K562 (cell line): ENCODE results near the gene FAM53B. TPM values are rescaled to one million over a fixed set of nuclear protein-coding genes. Genes with fewer than 3 reads are reported as not detected.

Source experiments
- ATAC-seq: fragments of 200-7000 bp; cut with Tn5 transposase; 3 replicates; pipeline ENCODE4 v1.9.1; 2020; ENCODE audit warnings: moderate library complexity
- BruUV-seq: library from RNA; stranded (reverse); fragments of 400-500 nt; replicated peaks from 2 replicates; lab custom pipeline; 2021; lab: Mats Ljungman, UMichigan
- CTCF ChIA-PET: fragments of 300-600 bp; formaldehyde crosslinking; extraction: SDS; loops from one replicate; lab custom pipeline; 2021; ENCODE audit warnings: low intra/inter-chr PET ratio; lab: Yijun Ruan, JAX
- POLR2A ChIA-PET: fragments of 300-600, 350-650 bp; sonication (Branson Sonifier 250); formaldehyde crosslinking; extraction: SDS; loops from one replicate; lab custom pipeline; 2021; ENCODE audit warnings: antibody characterized with exemption, inconsistent platforms; lab: Yijun Ruan, JAX
- DNase-seq, 4 experiments: peaks; one replicate each; pipeline versions ENCODE4 v3.0.0 to v3.0.0-alpha.2; 2011 to 2018; ENCODE audit warnings: low spot score in 3 of 4, mixed read lengths in 3 of 4; ENCODE audit errors: extremely low read depth in 1 of 4
- FAIRE-seq: peaks from 2 replicates; lab custom pipeline; 2011; peaks lifted over from hg19 to GRCh38; lab: Jason Lieb, UNC
- H2AFZ ChIP-seq: 2 replicates; pipeline ENCODE4 v1.6.0; 2011; ENCODE audit warnings: low read depth, low read length, control low read depth, inconsistent platforms
- H3K27ac ChIP-seq: fragments of 200-600 bp; 3 replicates; pipeline ENCODE4 v1.8.0; 2011; ENCODE audit warnings: low read depth, mild to moderate bottlenecking, control low read depth, inconsistent platforms, low read length, moderate library complexity, mixed read lengths; ENCODE audit errors: extremely low read depth
- H3K27me3 ChIP-seq, 2 experiments: fragments of 300-600 bp in 1 of 2; 2 replicates in 1 of 2; 3 replicates in 1 of 2; pipeline versions ENCODE4 v1.6.0 to v1.8.0; 2011; ENCODE audit warnings: inconsistent platforms in 2 of 2, low read length in 2 of 2, mild to moderate bottlenecking in 1 of 2, mixed read lengths in 1 of 2, moderate library complexity in 1 of 2; ENCODE audit not compliant: control insufficient read depth in 2 of 2, insufficient read depth in 2 of 2
- H3K36me3 ChIP-seq: fragments of 300-600 bp; 3 replicates; pipeline ENCODE4 v1.8.0; 2011; ENCODE audit warnings: mild to moderate bottlenecking, low read length, inconsistent platforms; ENCODE audit not compliant: control insufficient read depth, insufficient read depth
- H3K4me1 ChIP-seq, 2 experiments: fragments of 200-600 bp in 1 of 2; replicated peaks in 1 of 2; 2 replicates in 1 of 2; 3 replicates in 1 of 2; pipeline versions ENCODE4 v1.5.1 to v1.8.0; 2011; ENCODE audit warnings: inconsistent platforms in 2 of 2, low read length in 2 of 2, mild to moderate bottlenecking in 1 of 2, mixed read lengths in 1 of 2, moderate library complexity in 1 of 2; ENCODE audit not compliant: control insufficient read depth in 2 of 2, insufficient read depth in 2 of 2
- H3K4me2 ChIP-seq: 2 replicates; pipeline ENCODE4 v1.6.1; 2011; ENCODE audit warnings: low read length, control low read depth, inconsistent platforms, mixed read lengths; ENCODE audit not compliant: insufficient read depth
- H3K4me3 ChIP-seq: fragments of 200-600 bp; sonication (generic), shearing (Covaris generic); 2 replicates; pipeline ENCODE4 v1.5.1; 2016; ENCODE audit warnings: control low read depth, inconsistent platforms
- H3K79me2 ChIP-seq: fragments of 200-600 bp; 3 replicates; pipeline ENCODE4 v1.8.0; 2011; ENCODE audit warnings: low read length, inconsistent platforms; ENCODE audit not compliant: control insufficient read depth, insufficient read depth
- H3K9ac ChIP-seq, 2 experiments: 2 replicates each; pipeline versions ENCODE4 v1.6.0 to v1.6.1; 2011; ENCODE audit warnings: low read depth in 2 of 2, low read length in 2 of 2, control low read depth in 1 of 2, inconsistent platforms in 1 of 2, mild to moderate bottlenecking in 1 of 2, mixed read lengths in 1 of 2; ENCODE audit not compliant: insufficient read depth in 1 of 2
- H3K9me1 ChIP-seq: one replicate; pipeline ENCODE4 v1.6.0; 2011; ENCODE audit warnings: inconsistent platforms, mild to moderate bottlenecking, low read length, moderate library complexity; ENCODE audit not compliant: control insufficient read depth, insufficient read depth
- H3K9me3 ChIP-seq: replicated peaks from 2 replicates; pipeline ENCODE4 v1.5.1; 2011; ENCODE audit warnings: low read depth, low read length, inconsistent platforms; ENCODE audit not compliant: control insufficient read depth, insufficient read depth
- H4K20me1 ChIP-seq: replicated peaks from 2 replicates; pipeline ENCODE4 v1.6.1; 2011; ENCODE audit warnings: low read length, inconsistent platforms, mixed read lengths; ENCODE audit not compliant: control insufficient read depth, insufficient read depth
- ADNP ChIP-seq: fragments of 200-800 bp; sonication (Bioruptor generic); IDR thresholded peaks from 2 replicates; pipeline ENCODE4 v1.6.1; 2016; ENCODE audit warnings: missing genetic modification characterization, missing compliant biosample characterization
- BRF1 ChIP-seq: IDR thresholded peaks from 3 replicates; pipeline ENCODE4 v1.6.1; 2011; ENCODE audit warnings: borderline replicate concordance, mild to moderate bottlenecking; ENCODE audit not compliant: insufficient read length; ENCODE audit errors: extremely low read depth
- CTCFL ChIP-seq: IDR thresholded peaks from 2 replicates; pipeline ENCODE4 v1.6.1; 2011; ENCODE audit warnings: borderline replicate concordance, low read depth, mild to moderate bottlenecking, moderate library complexity, low read length; ENCODE audit not compliant: insufficient read depth, poor library complexity, severe bottlenecking
- FOXP1 ChIP-seq: sonication (generic); formaldehyde crosslinking; IDR thresholded peaks from 2 replicates; pipeline ENCODE4 v1.8.0; 2022; ENCODE audit warnings: mild to moderate bottlenecking, missing genetic modification reagents
- HDAC6 ChIP-seq: IDR thresholded peaks from 2 replicates; pipeline ENCODE4 v1.6.1; 2012; ENCODE audit warnings: low read depth, mild to moderate bottlenecking, control low read depth, inconsistent platforms, low read length, moderate library complexity
- IFI16 ChIP-seq: fragments of 250-450 bp; sonication (Bioruptor Pico); IDR thresholded peaks from 2 replicates; pipeline ENCODE4 v2.1.2; 2022; ENCODE audit warnings: mild to moderate bottlenecking, inconsistent platforms
- POLR2A ChIP-seq: fragments of 450-650 bp; conservative IDR thresholded peaks from 2 replicates; pipeline ENCODE4 v1.6.1; 2016
- PRPF4 ChIP-seq: fragments of 200-400 bp; formaldehyde crosslinking; IDR thresholded peaks from one replicate; pipeline ENCODE4 v1.6.1; 2017; ENCODE audit warnings: low read length, low read depth, mild to moderate bottlenecking; ENCODE audit not compliant: insufficient read depth, poor library complexity, severe bottlenecking
- UBTF ChIP-seq, 2 experiments: IDR thresholded peaks; 2 replicates each; pipeline ENCODE4 v1.6.1; 2012; ENCODE audit warnings: improper control_type of control experiment in 2 of 2, low read depth in 2 of 2, low read length in 2 of 2, borderline replicate concordance in 1 of 2
- VEZF1 ChIP-seq: fragments of 200-800 bp; sonication (Bioruptor generic); IDR thresholded peaks from 2 replicates; pipeline ENCODE4 v1.6.1; 2017; ENCODE audit warnings: missing genetic modification characterization, missing compliant biosample characterization
- ZNF12 ChIP-seq: sonication (generic); formaldehyde crosslinking; IDR thresholded peaks from 2 replicates; pipeline ENCODE4 v1.4.0; 2020; ENCODE audit warnings: mild to moderate bottlenecking, missing genetic modification reagents
- ZNF444 ChIP-seq: fragments of 250-450 bp; sonication (Bioruptor Pico); IDR thresholded peaks from 2 replicates; pipeline ENCODE4 v1.4.0; 2020; ENCODE audit warnings: mild to moderate bottlenecking, moderate library complexity
- whole genome bisulfite sequencing: fragments of 100-300 bp; shearing (Covaris generic); methylation state at CpG from one replicate; pipeline ENCODE4 v1.1.6; 2016; ENCODE audit warnings: low coverage, mixed read lengths; ENCODE audit not compliant: insufficient coverage; ENCODE audit errors: missing lambda C conversion rate; 5-methylcytosine and 5-hydroxymethylcytosine counted together
- in situ Hi-C: fragments of 300-500 bp; cut with MboI; formaldehyde crosslinking; loops from 4 replicates; pipeline ENCODE4 v1.15.0; 2018; ENCODE audit warnings: inconsistent platforms, mixed read lengths
- intact Hi-C: fragments of 100-400 bp; cut with micrococcal nuclease; formaldehyde crosslinking; loops from 2 replicates; pipeline ENCODE4 v1.14.2; 2022
- polyA plus RNA-seq, 8 experiments: library from polyadenylated mRNA; depleted of rRNA in 4 of 8; stranded (reverse) in 5 of 8; unstranded in 3 of 8; fragments of >200 nt; fragmentation: Nextera tagmentation in 2 of 8; fragmentation: Illumina TruSeq in 1 of 8; extraction: Ambion mirVana in 2 of 8; extraction: Trizol in 1 of 8; gene quantifications; 2 replicates each; pipeline versions ENCODE4 v1.2.1 to v1.2.3, GENCODE V29; 2011 to 2014; ENCODE audit warnings: inconsistent platforms in 1 of 8, missing spikeins in 1 of 8
- total RNA-seq, 7 experiments: library from RNA; depleted of rRNA in 6 of 7; stranded (reverse); fragments of >200 nt in 6 of 7; fragmentation: Illumina TruSeq in 2 of 7; extraction: Trizol in 2 of 7; gene quantifications; 2 replicates each; pipeline versions ENCODE4 v1.2.1 to v1.2.3, GENCODE V29; 2011 to 2021; ENCODE audit warnings: low replicate concordance in 1 of 7

Gene FAM53B
- total and polyA plus RNA-seq, 9 of the 15 experiments (the other 6 are each of a cell fraction or from before 2014, with no cell fraction given): 0.03 to 16.5 (median 5.0) TPM

- no peak for FAIRE-seq
- in situ Hi-C loops (no loop called here), intact Hi-C loops (loop anchor here (10.0 kb wide), 1 partner anchor 132 kb away; no protein-coding TSS in a partner anchor)
- DNase-seq: no peak
- no peaks in the 10 kb centered on the region for H3K9me1 ChIP-seq
- no peaks in the 10 kb centered on the region for H4K20me1 ChIP-seq
- H3K36me3 ChIP-seq: peaks cover 29% of the 10 kb centered on the region; the same call in 2 of the 3 replicates
- no peaks in the 10 kb centered on the region for H3K27me3 ChIP-seq
- no TSS peak for BruUV-seq
- TF ChIP-seq VEZF1 (no peak), PRPF4 (no peak), FOXP1 (CRISPR knock-in tag) (no peak), POLR2A (no peak), ADNP (tag) (no peak), CTCFL (no peak), ZNF444 (CRISPR knock-in tag) (no peak), UBTF (IDR thresholded peaks at IDR 0.05; ENCODE audit: borderline replicate concordance in 1 of 2, low read depth in 2 of 2, low read length in 2 of 2) (no peak), BRF1 (no peak), HDAC6 (no peak), ZNF12 (no peak), IFI16 (CRISPR knock-in tag) (no peak)
- H2AFZ ChIP-seq: no peak overlapping the region
- 84% methylated on average over 12 of the region's 15 CpGs for WGBS
- H3K27ac ChIP-seq: no peak overlapping the region
- peaks cover 6 to 10% of the 10 kb centered on the region in 2 experiments; a peak in 4 of 5 replicates for H3K4me1 ChIP-seq
- ChIA-PET POLR2A (interaction anchor here (1.3 kb wide), 1 partner anchor 8 kb away, joined by 3 read pairs; no protein-coding TSS in a partner anchor), CTCF (no interaction called here)
- H3K4me3 ChIP-seq: no peak overlapping the region
- H3K9me3 ChIP-seq: no peaks in the 10 kb centered on the region
- no peak for ATAC-seq
- peaks cover 12% of the 10 kb centered on the region for H3K79me2 ChIP-seq
- H3K4me2 ChIP-seq: no peak overlapping the region
- no peak overlapping the region; a peak in 1 of 4 replicates for H3K9ac ChIP-seq
Measured at GRCh38 chr10:124676416-124677062, 67.6 kb downstream of the FAM53B start.
